Measurements from ENCODE around the gene CTDP1. TPM values are rescaled to one million over a fixed set of nuclear protein-coding genes. Genes with fewer than 3 reads are reported as not detected.
A peak's percentile ranks its signal among the peaks of the same experiment; 100 is the strongest.

CTDP1 gene
- total RNA-seq, 2 experiments from 2014 or later: 11.9 to 15.4 TPM

DNA sequence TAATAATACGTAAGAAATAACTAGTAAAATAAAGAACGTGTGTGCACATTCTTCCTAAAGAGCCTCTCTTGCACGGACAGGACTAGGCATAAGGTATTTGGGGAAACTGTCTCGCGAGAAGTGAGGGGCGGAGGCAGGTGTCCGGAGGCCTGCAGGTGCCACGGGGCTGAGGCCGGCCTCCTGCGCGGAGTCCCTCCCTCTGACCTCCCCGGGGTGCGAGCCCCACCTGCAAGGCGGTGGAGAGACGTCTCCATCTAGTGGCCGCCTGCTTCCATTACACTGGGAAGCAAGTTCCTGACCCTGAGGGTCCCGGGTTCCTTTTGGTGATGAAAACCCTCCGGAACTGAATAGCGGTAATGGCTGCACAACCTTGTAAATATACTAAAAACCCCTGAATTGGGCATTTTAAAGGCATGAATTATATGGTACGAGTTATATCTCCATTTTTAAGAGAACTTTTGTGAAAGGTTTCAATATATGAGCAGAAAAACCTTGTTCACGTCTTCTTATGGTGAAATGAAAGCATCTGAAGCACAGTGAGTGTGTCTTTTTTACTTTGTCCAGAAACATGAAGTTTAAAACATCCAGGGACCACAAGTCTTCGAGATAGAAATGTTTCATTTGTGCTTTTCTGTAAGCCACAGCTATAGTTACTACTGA, 35.5 kb upstream of the CTDP1 start:
- Histone ChIP-seq H3K27ac (ENCODE audit: low read depth, low read length, poor library complexity, severe bottlenecking) (no peak overlapping the region), H3K36me3 (ENCODE audit: insufficient read depth, low read length) (no peaks in the 10 kb centered on the region), H3K79me2 (ENCODE audit: insufficient read depth, low read depth, low read length) (no peaks in the 10 kb centered on the region), H3K9me2 (ENCODE audit: insufficient read depth, low read length) (no peaks in the 10 kb centered on the region), H3K4me1 (ENCODE audit: insufficient read depth, low read length, poor library complexity, severe bottlenecking) (peaks cover 19% of the 10 kb centered on the region), H4K20me1 (ENCODE audit: insufficient read depth, low read length) (no peaks in the 10 kb centered on the region), H3K9me3 (ENCODE audit: low read length) (no peaks in the 10 kb centered on the region), H3K4me3 (ENCODE audit: low read depth, low read length, poor library complexity, severe bottlenecking) (peak overlapping the region; percentile 50), H3K4me2 (ENCODE audit: low read length) (peak overlapping the region; percentile 58), H2AFZ (ENCODE audit: low read length) (peak overlapping the region; percentile 99)
- intact Hi-C loops (cut with micrococcal nuclease; ENCODE audit: unreplicated experiment): loop anchor here (1.0 to 2.0 kb wide), 2 partner anchors 117 to 263 kb away; no protein-coding TSS in a partner anchor
- ChIA-PET POLR2A (no interaction called here), CTCF (ENCODE audit: unreplicated experiment) (no interaction called here)
- DNase-seq (ENCODE audit: low spot score): peak; percentile 70
- BruUV-seq (replicated peaks): no TSS peak
- TF ChIP-seq EZH2phosphoT487 (IDR thresholded peaks at IDR 0.05; ENCODE audit: borderline replicate concordance, low read depth, low read length): no peak
- TF ChIP-seq, protein P1, sequence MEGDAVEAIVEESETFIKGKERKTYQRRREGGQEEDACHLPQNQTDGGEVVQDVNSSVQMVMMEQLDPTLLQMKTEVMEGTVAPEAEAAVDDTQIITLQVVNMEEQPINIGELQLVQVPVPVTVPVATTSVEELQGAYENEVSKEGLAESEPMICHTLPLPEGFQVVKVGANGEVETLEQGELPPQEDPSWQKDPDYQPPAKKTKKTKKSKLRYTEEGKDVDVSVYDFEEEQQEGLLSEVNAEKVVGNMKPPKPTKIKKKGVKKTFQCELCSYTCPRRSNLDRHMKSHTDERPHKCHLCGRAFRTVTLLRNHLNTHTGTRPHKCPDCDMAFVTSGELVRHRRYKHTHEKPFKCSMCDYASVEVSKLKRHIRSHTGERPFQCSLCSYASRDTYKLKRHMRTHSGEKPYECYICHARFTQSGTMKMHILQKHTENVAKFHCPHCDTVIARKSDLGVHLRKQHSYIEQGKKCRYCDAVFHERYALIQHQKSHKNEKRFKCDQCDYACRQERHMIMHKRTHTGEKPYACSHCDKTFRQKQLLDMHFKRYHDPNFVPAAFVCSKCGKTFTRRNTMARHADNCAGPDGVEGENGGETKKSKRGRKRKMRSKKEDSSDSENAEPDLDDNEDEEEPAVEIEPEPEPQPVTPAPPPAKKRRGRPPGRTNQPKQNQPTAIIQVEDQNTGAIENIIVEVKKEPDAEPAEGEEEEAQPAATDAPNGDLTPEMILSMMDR (conservative IDR thresholded peaks at IDR 0.05; ENCODE audit: low read length): peak; percentile 83

DNA sequence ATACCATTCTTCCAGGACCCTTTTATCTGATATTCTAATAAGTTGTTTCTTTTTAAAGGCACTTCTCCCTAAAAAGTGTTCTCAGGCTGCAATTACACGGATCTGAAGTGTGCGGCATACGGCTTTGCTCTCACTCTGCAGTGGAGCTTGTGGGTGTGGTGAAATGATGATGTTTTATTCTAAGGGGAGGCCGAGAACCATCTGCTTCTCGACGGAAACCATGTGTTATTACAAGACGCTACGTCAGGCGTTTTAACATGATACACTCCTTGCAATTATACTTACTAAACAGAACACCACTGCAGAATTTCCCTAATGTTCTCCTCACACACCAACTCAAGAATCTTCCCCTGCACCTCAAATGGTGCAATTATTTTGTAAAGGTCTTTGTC, 34.9 kb upstream of the CTDP1 start:
- intact Hi-C loops (cut with micrococcal nuclease; ENCODE audit: unreplicated experiment): loop anchor here (1.0 to 2.0 kb wide), 2 partner anchors 118 to 263 kb away; no protein-coding TSS in a partner anchor
- no peaks in the 10 kb centered on the region for H3K9me2 ChIP-seq (ENCODE audit: insufficient read depth, low read length)
- peak overlapping the region; percentile 58 for H3K4me2 ChIP-seq (ENCODE audit: low read length)
- no peaks in the 10 kb centered on the region for H3K79me2 ChIP-seq (ENCODE audit: insufficient read depth, low read depth, low read length)
- peak overlapping the region; percentile 99 for H2AFZ ChIP-seq (ENCODE audit: low read length)
- H3K4me1 ChIP-seq (ENCODE audit: insufficient read depth, low read length, poor library complexity, severe bottlenecking): peaks cover 19% of the 10 kb centered on the region
- DNase-seq (ENCODE audit: low spot score): peak; percentile 11
- H3K4me3 ChIP-seq (ENCODE audit: low read depth, low read length, poor library complexity, severe bottlenecking): peak overlapping the region; percentile 50
- TF ChIP-seq EZH2phosphoT487 (IDR thresholded peaks at IDR 0.05; ENCODE audit: borderline replicate concordance, low read depth, low read length): no peak
- TF ChIP-seq, protein P1 (conservative IDR thresholded peaks at IDR 0.05; ENCODE audit: low read length): no peak
- H3K9me3 ChIP-seq (ENCODE audit: low read length): no peaks in the 10 kb centered on the region
- H3K36me3 ChIP-seq (ENCODE audit: insufficient read depth, low read length): no peaks in the 10 kb centered on the region
- BruUV-seq (replicated peaks): no TSS peak
- H3K27ac ChIP-seq (ENCODE audit: low read depth, low read length, poor library complexity, severe bottlenecking): no peak overlapping the region
- ChIA-PET CTCF (ENCODE audit: unreplicated experiment) (no interaction called here), POLR2A (no interaction called here)
- H4K20me1 ChIP-seq (ENCODE audit: insufficient read depth, low read length): no peaks in the 10 kb centered on the region

DNA sequence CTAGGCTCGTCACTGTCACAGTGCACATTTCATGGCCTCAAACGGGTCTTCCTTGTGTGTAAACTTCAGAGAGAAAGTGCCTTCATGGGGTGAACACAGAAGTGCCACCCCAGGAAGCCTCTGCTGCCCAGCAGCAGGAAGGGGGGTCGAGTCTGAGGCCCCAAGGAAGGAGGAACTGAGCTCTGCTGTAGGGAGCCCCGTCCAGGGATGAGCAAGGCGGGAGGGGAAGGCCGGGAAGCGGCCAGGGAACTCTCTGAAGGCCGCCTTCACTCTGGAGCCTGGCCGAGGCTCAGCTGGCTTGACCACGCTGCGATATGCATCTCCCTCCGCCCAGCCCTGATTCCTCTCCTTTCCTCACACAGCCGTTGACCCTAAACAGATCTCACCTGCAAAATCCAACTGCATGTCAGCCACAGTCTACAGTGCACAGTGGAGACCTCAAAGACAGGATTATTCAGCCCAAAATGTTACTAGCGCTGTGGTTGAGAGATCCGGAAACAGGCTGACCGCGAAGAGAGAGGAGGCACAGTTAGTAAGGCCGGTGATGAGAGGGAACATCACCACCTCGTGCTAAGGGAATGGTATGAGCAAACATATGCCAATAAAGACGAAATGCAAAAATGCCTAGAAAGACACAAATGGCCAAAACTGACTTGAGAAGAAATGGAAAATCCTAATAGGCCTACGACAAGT, 34.2 kb upstream of the CTDP1 start:
- H3K36me3 ChIP-seq (ENCODE audit: insufficient read depth, low read length): no peaks in the 10 kb centered on the region
- TF ChIP-seq, protein P1 (conservative IDR thresholded peaks at IDR 0.05; ENCODE audit: low read length): no peak
- no peak for TF ChIP-seq EZH2phosphoT487 (IDR thresholded peaks at IDR 0.05; ENCODE audit: borderline replicate concordance, low read depth, low read length)
- DNase-seq (ENCODE audit: low spot score): no peak
- no peak overlapping the region for H3K27ac ChIP-seq (ENCODE audit: low read depth, low read length, poor library complexity, severe bottlenecking)
- BruUV-seq (replicated peaks): no TSS peak
- no peaks in the 10 kb centered on the region for H3K9me2 ChIP-seq (ENCODE audit: insufficient read depth, low read length)
- H3K4me1 ChIP-seq (ENCODE audit: insufficient read depth, low read length, poor library complexity, severe bottlenecking): peaks cover 19% of the 10 kb centered on the region
- ChIA-PET POLR2A (no interaction called here), CTCF (ENCODE audit: unreplicated experiment) (no interaction called here)
- intact Hi-C loops (cut with micrococcal nuclease; ENCODE audit: unreplicated experiment): loop anchor here (2.0 kb wide), 1 partner anchor 119 kb away; no protein-coding TSS in a partner anchor
- no peaks in the 10 kb centered on the region for H3K79me2 ChIP-seq (ENCODE audit: insufficient read depth, low read depth, low read length)
- H2AFZ ChIP-seq (ENCODE audit: low read length): no peak overlapping the region; the same call in 1 of the 2 replicates
- H4K20me1 ChIP-seq (ENCODE audit: insufficient read depth, low read length): no peaks in the 10 kb centered on the region
- H3K9me3 ChIP-seq (ENCODE audit: low read length): no peaks in the 10 kb centered on the region
- H3K4me2 ChIP-seq (ENCODE audit: low read length): no peak overlapping the region
- no peak overlapping the region for H3K4me3 ChIP-seq (ENCODE audit: low read depth, low read length, poor library complexity, severe bottlenecking)
